DLD1 (cell line): ENCODE measurements around the gene KMT2C.
"Not testable (repeated sequence)": the region's sequence is repeated elsewhere in the genome, so short reads cannot be mapped to it uniquely, and the experiment has no call there.

Source experiments
- in situ Hi-C: cut with HindIII; loops from 2 replicates; pipeline ENCODE4 v1.10.0; 2017; ENCODE audit warnings: low sequenced_read_pairs

Gene KMT2C

DNA sequence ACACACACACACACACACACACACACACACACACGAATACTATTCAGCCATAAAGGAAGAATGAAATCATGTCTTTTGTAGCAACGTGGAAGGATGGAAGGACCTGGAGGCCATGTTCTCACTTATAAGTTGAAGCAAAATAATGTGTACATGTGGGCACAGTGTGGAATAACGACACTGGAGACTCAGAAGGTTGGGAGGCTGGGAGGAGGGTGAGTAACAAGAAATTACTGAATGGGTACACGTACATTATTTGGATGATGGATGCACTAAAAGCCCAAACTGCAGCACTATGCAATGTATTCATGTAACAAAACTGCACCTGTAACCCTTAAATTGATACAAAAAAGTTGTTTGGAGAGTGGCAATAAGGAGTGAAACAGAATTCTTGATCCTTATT is 32.1 kb downstream of the KMT2C start:
- in situ Hi-C loops: no loop called here

DNA sequence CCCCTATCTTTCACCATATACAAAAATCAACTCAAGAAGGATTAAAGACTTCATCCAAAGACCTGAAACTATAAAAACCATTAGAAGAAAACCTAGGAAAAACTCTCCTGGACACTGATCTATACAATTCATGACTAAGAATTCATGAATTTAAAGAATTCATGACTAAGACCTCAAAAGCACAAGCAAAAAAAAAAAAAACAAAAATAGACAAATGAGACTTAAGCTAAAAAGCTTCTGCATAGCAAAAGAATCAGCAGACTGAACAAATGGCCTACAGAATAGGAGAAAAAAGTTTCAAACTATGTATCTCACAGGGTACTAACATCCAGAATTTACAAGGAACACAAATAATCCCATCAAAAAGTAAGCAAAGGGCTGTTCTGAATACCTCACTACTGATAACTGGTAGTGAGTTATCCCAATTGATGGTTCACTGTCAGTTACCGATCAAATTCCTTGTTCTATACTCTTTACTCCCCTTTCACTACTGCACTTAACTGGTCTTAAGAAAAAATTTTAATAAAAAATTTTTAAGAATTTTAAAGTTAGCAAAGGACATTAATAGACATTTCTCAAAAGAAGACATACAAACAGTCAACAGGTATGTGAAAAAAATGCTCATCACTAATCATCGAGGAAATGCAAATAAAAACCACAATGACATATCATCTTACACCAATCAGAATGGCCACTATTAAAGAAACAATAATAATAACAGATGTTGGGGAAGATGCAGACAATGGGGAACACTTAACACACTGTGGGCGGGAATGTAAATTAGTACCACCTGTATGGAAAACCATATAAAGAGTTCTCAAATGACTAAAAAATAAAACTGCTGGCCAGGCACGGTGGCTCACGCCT is 33.2 kb downstream of the KMT2C start:
- in situ Hi-C loops: no loop called here

DNA sequence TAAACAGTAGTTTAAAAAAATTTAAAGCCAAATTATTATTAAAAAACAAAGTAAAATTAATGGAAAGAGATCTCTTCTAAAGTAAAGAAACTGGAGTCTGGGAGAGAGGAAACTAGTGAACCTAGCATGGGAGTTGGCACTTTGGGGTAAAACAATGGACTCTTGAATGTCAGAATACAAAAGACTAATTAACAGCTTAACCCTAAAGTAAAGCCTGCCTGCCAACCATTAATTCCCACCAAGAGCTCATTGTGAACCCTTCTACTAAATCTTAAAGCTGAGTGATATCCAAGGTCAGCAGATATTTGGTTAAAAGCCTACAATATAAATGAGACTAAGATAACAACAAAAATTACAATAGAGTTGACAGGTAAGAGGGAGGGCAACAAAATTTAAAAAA is 36.5 kb downstream of the KMT2C start:
- in situ Hi-C loops: no loop called here

DNA sequence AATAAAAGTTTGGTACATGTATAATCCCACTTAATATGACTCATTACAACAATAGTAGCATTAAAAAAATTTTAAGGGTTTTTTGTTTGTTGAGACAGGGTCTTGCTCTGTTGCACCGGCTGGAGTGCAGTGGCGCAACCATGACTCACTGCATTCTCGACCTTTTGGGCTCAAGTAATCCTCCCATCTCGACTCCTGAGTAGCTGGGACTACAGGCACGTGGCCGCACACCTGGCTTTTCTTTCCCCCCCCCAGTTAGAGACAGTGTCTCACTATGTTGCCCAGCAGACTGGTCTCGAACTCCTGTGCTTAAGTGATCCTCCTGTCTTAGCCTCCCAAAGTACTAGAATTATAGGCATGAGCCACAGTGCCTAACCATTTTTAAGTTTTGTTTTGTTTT is 40.7 kb downstream of the KMT2C start:
- in situ Hi-C loops: no loop called here

DNA sequence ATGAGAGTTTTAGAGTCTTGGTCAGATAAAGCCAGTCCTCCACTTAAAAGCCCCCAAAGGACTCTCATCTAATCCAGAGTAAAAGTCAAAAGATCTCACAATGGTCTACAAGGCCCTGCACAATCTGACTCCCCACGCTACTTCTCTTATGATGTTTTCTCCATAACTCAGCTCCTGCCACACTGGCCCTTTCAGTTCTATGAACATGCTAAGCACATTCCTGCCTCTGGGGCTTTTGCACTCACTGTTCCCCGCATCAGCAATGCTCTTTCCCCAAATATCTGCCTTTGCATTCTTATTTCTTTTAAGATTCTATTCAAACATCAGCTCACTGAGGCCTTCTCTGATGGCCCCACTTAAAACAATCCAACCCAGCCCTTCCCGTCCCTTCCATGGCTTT is 41.6 kb downstream of the KMT2C start:
- in situ Hi-C loops: not testable (repeated sequence)

DNA sequence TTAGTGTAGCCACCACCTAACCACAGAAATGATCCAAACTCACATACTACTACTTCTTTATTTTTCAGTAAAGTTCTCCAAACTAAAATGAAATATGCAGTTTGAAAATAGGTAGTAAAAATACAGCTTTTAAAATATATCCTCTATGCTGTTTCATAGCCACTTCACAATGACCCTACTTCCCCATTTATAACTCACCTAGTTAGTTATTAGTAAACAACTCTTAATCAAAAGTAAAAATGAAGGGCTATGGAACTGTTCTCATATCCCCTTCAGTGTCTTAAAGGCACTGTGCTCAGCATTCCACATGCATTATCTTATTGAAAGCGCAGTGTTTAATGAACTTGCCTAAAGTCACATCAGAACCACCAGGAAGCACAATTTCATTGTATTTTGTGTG is 43.5 kb downstream of the KMT2C start:
- in situ Hi-C loops: no loop called here

DNA sequence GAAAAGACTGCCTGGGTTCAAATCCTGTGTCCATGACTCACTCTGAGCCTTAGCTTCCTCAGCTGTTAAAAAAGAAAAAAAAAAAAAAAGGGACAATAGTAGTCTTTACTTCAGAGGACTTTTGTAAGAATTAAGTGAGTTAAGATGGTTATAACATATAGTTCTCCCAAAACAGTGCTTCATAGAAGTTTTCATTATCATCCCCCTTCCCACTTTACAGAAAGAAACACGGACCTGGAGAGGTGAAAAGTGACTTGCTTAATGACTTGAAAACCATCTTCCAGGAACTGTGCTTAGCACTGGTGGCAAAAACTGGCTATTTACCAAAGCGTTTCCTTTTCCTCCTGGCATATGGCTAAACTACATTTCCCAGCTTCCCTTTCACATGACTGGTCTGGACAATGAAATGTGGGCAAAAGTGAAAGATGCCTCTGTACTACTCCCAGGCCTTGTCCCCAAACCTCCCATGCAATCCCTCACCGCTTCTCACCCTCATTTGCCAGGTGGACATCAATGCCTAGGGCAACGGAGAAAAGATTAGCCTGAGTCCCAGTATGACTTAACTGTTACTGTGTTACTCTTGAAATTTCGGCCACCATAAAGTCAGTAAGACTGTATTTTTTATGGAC is 49.6 kb downstream of the KMT2C start:
- in situ Hi-C loops: not testable (repeated sequence)

DNA sequence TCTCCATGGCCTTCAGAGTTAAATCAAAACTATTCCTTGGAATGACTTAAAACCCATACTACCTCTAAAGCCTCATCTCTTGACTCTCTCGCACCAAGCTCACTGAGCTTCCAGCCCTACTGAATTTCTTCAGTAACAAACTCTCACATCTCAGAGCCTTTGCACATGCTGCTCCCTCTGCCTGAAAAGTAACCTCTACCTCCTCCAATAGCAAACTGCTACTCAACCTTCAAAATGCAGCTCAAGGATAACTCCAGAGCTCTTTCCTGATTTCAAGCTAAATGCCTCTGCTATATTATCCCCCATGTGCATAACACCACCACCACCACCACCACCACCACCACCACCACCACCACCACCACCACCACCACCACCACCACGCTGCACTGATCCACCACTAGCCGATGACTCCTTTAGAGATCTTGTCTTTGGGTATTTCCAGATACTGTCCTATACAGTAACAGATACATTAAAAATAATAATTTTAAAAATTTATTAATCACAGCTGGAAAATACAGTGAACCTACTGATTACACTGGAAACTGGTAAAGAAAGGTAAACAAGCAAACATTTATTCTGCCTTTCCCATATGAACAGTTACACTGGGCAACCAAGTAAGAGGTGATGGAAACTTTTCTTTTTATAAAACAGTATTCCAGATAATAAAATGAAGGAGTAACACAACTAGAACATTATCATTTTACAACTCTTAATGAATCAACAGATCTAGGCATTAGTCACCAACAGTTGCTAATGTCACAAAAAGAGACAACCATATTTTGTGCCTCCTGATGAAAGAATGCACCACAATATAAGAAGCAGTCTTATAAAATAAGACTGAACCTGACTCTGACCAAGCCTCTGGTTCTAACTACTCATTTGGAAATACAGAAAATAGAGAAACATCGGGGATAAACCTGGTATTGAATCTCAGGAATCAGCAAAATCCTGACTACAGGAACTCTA is 51.3 kb downstream of the KMT2C start:
- in situ Hi-C loops: not testable (repeated sequence)

DNA sequence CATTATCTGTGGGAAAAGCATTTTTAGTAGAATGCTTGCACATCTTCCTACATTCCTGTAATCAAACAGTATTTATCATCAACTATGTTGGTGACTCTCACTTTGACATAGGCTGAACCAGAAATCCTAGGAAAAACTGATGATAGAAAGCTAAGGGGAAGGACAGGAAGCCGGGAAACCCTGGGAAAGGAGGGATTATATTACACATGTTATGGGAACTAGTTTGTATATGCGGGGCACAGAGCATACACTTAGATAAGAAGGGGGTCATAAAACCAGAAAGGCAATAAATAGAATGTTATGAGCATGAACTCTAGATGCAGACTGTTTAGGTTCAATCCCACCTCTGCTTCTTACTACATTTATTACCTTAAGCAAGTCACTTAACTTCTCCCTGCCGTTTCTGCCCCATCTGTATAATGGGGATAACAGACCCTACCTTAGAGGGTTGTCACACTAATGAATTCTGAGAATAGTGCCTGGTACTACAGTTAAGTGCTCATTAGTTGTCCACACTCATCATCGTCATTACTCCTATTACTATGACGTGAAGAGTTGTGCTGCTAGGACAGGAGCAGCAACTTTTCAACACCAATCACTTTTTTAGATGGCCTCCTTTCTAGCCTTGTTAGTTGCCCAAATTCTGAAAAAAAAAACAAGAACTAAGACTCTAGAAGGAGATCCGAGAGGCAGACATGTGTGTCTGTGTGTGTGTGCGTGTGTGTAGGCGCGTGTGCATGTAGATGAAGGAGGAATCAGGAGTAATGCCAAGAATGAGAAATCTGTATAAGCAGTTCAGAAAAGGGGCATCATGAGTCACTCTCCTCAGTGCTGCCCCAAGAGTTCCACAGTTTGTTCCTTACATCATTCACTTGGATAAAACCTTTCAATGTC is 52.2 kb downstream of the KMT2C start:
- in situ Hi-C loops: no loop called here

DNA sequence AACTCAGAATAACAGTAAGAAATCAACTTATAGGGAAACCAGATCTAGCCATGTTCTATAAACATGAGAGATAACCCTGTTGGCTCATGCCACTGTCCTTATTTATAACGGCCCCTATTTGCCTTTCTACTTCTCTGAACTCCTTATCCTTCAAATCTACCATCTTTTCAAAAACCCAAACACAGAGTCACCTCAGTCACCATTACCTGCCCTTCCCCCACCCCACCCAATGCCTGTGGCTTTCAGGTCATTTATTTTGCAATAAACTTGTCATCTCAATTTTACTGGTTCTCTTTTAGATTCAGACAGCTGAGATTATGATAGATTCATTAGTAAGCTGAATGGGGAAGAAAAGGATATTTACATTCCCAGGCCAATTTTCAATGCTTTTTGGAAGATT is 53.6 kb downstream of the KMT2C start:
- in situ Hi-C loops: no loop called here

DNA sequence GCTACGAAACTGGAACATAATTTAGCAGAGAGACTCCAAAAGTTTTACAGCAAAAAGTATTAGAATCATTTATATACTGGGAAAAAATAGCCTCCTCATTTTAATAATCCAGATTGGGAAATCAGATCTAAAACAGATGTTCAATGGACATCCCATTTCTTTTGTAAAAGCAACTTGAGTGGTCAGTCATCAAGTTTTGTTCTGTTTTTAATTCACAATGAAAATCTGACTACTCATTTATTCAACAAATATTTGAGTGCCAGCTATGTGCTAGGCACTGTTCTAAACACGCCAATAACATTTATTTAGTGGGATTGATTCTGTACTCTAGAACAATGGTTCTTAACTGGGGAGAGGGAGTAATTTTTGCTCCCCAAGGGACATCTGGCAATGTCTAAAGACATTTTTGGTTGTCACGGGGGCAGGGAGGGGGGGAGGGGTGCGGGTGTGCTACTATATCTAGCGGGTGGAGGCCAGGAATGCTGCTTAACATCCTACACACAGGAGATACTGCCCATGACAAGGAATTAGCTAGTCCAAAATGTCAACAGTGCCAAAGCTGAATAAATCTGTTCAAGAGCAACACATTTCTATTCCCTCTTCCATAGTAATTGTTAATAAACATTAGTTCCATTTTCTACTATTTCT is 54.7 kb downstream of the KMT2C start:
- in situ Hi-C loops: not testable (repeated sequence)

DNA sequence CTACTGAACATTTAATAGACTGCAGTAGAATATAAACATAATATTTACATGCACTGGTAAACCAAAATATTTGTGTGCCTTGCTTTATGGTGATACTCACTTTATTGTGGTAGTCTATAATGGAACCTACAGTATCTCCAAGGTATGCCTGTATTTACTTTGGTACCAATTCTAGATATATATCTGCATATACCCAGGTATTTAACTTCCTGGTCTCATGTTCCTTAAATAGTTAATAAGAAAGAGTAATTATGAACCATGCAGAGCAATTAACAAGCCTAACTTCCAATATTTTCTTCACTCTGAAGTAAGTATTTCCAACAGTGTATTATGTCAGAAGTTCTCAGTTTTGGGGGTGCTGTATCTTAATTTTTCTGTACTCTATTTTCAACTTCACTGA is 57.3 kb downstream of the KMT2C start:
- in situ Hi-C loops: not testable (repeated sequence)

DNA sequence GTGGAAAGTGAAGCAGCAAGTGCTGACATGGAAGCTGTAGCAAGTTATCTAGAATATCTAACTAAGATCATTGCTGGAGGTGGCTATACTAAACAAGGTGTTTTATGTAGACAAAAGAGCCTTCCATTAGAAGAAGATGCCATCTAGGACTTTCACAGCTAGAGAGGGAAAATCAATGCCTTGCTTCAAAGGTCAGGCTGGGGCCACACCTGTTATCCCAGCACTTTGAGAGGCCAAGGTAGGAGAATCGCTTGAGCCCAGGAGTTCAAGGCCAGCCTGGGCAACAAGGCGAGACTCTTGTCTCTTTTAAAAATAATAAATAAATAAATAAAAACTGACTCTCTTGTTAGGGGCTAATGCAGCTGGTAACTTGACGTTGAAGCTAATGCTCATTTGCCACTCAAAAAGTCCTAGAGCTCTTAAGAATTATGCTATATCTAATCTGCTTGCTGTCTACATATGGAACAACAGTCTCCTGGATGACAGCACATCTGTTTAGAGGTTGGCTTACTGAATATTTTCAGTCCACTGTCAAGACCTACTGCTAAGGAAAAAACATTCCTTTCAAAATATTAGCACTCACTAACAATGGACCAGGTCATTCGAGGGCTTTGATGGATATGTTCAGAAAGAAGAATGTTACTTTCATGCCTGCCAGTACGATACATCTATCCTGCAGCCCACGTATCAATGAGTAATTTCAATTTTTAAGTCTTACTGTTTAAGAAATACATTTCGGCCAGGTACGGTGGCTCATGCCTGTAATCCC is 58.9 kb downstream of the KMT2C start:
- in situ Hi-C loops: not testable (repeated sequence)

DNA sequence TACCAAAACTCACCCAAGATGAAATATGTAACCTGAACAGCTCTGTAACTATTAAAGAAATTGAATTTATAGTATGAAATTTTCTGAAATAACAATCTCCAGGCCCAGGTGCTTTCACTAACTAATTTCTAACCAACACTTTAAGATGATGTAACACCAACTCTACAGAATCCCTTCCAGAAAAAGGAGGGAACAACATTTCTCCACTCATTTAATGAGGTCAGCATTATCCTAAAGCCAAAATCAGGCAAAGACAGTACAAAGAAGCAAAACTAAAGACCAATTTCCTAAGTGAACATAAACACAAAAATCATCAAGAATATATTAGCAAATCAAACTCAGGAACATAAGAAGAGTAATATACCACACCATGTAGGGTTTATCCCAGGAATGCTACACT is 65.5 kb downstream of the KMT2C start:
- in situ Hi-C loops: no loop called here

DNA sequence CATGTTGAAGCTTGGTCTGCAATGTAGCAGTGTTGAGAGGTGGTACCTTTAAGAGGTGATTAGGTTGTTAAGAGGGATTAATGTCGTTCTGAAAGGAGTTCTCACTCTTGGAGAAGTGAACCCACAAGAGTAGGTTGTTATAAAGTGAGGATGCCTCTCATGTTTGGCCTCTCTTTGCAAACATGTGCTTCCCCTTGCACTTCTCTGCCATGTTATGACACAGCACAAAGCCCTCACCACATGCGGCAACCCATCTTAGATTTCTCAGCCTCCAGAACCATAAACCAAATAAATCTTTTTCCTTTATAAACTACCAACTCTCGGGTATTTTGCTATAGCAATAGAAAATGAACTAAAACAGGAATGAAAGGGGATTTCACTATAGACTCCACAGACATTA is 66.3 kb downstream of the KMT2C start:
- in situ Hi-C loops: no loop called here

DNA sequence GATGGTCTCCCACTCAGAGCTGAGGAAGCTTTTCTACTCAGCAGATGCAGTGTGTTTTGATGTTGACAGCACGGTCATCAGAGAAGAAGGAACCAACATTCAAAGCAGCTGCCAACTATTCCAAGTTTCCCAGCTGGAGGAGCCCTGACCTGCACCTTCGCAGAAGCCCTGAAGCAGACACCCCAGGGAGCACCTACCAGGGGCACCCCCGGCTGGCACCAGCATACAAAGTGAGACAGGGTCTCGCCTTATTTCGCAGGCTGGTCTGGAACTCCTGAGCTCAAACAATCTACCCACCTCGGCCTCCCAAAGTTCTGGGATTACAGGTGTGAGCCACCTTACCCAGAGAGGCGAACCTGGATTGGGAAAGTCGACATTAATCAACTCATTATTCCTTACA is 68.6 kb downstream of the KMT2C start:
- in situ Hi-C loops: no loop called here

DNA sequence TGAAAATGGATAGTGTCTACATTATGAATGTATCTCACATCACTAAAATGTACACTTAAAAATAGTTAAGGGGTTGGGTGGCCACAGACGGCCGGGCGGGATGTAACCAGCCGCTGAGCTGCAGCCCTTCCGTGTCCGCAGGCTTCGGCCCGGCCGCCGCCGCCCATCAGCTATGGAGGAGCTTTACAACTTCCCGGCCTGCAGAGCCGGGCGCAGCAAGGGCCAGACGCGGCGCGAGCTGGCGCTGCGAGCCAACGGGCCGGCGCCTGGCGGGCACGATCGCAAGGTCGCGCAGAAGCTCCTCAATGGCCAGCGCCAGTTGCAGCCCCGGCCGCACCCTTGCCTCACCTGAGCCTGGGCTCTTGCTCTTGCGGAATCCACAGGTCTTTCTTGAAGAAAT is 69.1 kb downstream of the KMT2C start:
- in situ Hi-C loops: no loop called here

DNA sequence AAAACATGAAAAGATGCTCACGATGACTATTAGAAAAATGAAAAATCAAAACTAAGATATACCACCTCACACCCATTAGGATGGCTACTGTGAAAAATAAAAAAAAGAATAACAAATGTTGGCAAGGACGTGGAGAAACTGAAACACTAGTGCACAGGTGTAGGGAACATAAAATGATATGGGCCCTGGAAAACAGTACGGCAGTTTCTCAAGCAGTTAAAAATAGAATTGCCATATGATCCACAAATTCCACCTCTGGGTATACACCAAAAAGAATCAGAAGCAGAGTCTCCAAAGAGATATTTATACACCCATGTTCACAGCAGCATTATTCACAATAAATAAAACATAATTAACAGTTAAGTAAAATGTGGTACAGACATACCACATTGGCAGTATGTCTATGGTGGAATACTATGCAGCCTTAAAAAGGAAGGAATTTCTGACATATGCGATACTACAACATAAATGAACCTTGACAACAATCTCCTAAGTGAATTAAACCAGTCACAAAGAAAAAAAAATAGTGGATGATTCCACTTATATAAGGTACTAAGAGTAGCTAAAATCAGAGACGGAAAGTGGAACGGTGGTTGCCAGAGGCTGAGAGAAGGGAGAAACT is 69.7 kb downstream of the KMT2C start:
- in situ Hi-C loops: no loop called here

DNA sequence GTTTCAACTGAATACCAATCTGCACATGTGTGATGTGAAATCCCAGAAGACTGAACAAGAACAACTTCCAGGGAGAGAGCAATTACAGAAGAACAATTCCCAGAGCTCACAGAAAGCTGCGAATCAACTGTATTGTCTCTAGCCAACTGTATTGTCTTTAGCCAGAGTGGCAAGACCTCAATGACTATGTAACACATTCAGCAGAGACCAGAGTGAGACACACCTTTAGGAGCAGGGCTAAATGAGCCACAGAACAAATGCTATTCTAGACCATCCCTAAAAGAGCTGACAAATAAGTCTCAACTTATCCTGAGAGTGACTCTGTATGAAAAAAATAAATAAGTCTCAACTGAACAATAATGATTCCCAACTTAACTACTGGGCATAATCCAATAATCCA is 72.0 kb downstream of the KMT2C start:
- in situ Hi-C loops: no loop called here
